Stimulated activated naive CD4-positive, alpha-beta T cell (primary cell): Measurements from ENCODE around the gene TRAK2.

Experiments
- DNase-seq, 6 experiments: peaks; one replicate each; lab custom pipeline; 2025; lab: John Stamatoyannopoulos, UW

The TRAK2 gene

GRCh38 chr2:201363857-201364560 lies 87.2 kb downstream of the TRAK2 start:
- DNase-seq: peak; percentile 7 to 62 (median 14)

- DNase-seq: no peak
Observed at GRCh38 chr2:201362396-201362795, 88.9 kb downstream of the TRAK2 start.

- no peak for DNase-seq
Observed at GRCh38 chr2:201361078-201361733, 90.1 kb downstream of the TRAK2 start.

- DNase-seq: no peak
Observed at GRCh38 chr2:201360256-201360655, 91.0 kb downstream of the TRAK2 start.

GRCh38 chr2:201358684-201359083 lies 92.6 kb downstream of the TRAK2 start:
- DNase-seq: no peak

GRCh38 chr2:201357221-201357620 lies 94.0 kb downstream of the TRAK2 start, which contains the start of gene FLACC1:
FLACC1 (minus strand) TSS chr2:201357345; CDS start chr2:201351404, 5,941 bp downstream.
- no peak for DNase-seq

GRCh38 chr2:201353116-201353515 lies 98.1 kb downstream of the TRAK2 start:
- DNase-seq: no peak

- no peak for DNase-seq
Observed at GRCh38 chr2:201350879-201351278, 100.4 kb downstream of the TRAK2 start.

- DNase-seq: no peak
Observed at GRCh38 chr2:201349601-201350000, 101.7 kb downstream of the TRAK2 start.

GRCh38 chr2:201348758-201349157 lies 102.5 kb downstream of the TRAK2 start:
- no peak for DNase-seq

GRCh38 chr2:201347138-201347537 lies 104.1 kb downstream of the TRAK2 start:
- no peak for DNase-seq

- DNase-seq: no peak
Observed at GRCh38 chr2:201345625-201346213, 105.5 kb downstream of the TRAK2 start.

- no peak for DNase-seq
Observed at GRCh38 chr2:201344663-201345366, 106.4 kb downstream of the TRAK2 start.

GRCh38 chr2:201343559-201343958 lies 107.7 kb downstream of the TRAK2 start:
- no peak for DNase-seq

- DNase-seq: no peak
Observed at GRCh38 chr2:201342923-201343322, 108.3 kb downstream of the TRAK2 start.

GRCh38 chr2:201329409-201329808 lies 121.8 kb downstream of the TRAK2 start:
- no peak for DNase-seq

- no peak for DNase-seq
Observed at GRCh38 chr2:201327678-201328077, 123.6 kb downstream of the TRAK2 start.
